H1 (cell line): ENCODE measurements around the gene RPL41. TPM values are rescaled to one million over a fixed set of nuclear protein-coding genes. Genes with fewer than 3 reads are reported as not detected.

Experiments used
- TAF7 ChIP-seq: optimal IDR thresholded peaks from 2 replicates; pipeline ENCODE3; 2011; ENCODE audit warnings: low read depth, mild to moderate bottlenecking, inconsistent platforms, low read length, moderate library complexity, borderline replicate concordance
- polyA plus RNA-seq, 7 experiments: library from polyadenylated mRNA; depleted of rRNA in 3 of 7; stranded (reverse) in 5 of 7; unstranded in 2 of 7; fragments of >200 nt in 5 of 7; fragments of 200-250 nt in 2 of 7; gene quantifications; 1 replicate in 5 of 7; 2 replicates in 1 of 7; 4 replicates in 1 of 7; pipeline versions ENCODE4 v1.2.1 to v1.2.3, GENCODE V29; 2011 to 2013; ENCODE audit warnings: missing spikeins in 2 of 7, mixed read lengths in 2 of 7
- total RNA-seq: library from RNA; stranded (reverse); fragmentation: NEBNext Ultra II Directional; extraction: Animal tissue kit (Norgen Biotek cat#: 25700); gene quantifications from 2 replicates; pipeline ENCODE4 v1.2.1, GENCODE V29; 2021

The RPL41 gene
- total and polyA plus RNA-seq, 2 of the 8 experiments (the other 6 are each of a cell fraction or from before 2014, with no cell fraction given), result 4,440 to 16,488 TPM

DNA sequence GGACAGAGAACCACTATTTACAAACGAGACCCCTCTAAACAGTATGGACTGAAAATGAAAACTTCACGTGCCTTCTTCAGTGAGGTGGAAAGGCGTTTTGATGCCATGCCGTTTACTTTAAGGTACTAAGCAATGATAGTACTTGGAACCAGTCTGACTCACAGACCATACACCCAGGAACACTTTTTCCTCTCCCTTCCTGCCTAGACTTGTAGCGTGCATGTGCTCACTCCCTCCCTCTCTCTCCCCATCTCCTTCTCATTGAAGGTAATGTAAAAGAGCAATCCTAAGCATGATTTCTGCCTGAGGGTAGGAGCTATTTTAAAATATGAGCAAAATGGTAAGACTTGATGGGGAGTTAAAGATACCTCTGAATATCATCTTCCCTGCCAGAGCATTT is 5.9 kb upstream of the RPL41 start (continued):
- no peak for TF ChIP-seq TAF7
